Measurements from ENCODE around the gene PDE6C.

Gene PDE6C

GRCh38 chr10:93703066-93703465 lies 90.7 kb downstream of the PDE6C start:
- Histone ChIP-seq H3K4me1 (ENCODE audit: control insufficient read depth, insufficient read depth, low read length, poor library complexity, severe bottlenecking) (peaks cover 4% of the 10 kb centered on the region), H3K27ac (ENCODE audit: low read depth, low read length, severe bottlenecking) (peak overlapping the region; percentile 89), H3K36me3 (ENCODE audit: control insufficient read depth, insufficient read depth, low read length) (peaks cover 13% of the 10 kb centered on the region), H3K9me3 (ENCODE audit: control insufficient read depth, low read length) (no peaks in the 10 kb centered on the region), H3K4me3 (ENCODE audit: extremely low read depth, insufficient read depth, low read length, poor library complexity, severe bottlenecking) (peak overlapping the region; percentile 74)
- 70 to 74% methylated on average over 6 to 11 of the region's 12 CpGs for WGBS, 2 experiments (ENCODE audit: insufficient coverage in 2 of 2)

GRCh38 chr10:93703841-93704240 lies 91.5 kb downstream of the PDE6C start:
- Histone ChIP-seq H3K4me1 (ENCODE audit: control insufficient read depth, insufficient read depth, low read length, poor library complexity, severe bottlenecking) (peaks cover 4% of the 10 kb centered on the region), H3K4me3 (ENCODE audit: extremely low read depth, insufficient read depth, low read length, poor library complexity, severe bottlenecking) (no peak overlapping the region), H3K27ac (ENCODE audit: low read depth, low read length, severe bottlenecking) (no peak overlapping the region), H3K9me3 (ENCODE audit: control insufficient read depth, low read length) (no peaks in the 10 kb centered on the region), H3K36me3 (ENCODE audit: control insufficient read depth, insufficient read depth, low read length) (peaks cover 5% of the 10 kb centered on the region)
- WGBS, 2 experiments (ENCODE audit: insufficient coverage in 2 of 2), result no CpG with 5 or more reads among the region's 1 CpG

GRCh38 chr10:93704451-93704850 lies 92.1 kb downstream of the PDE6C start:
- Histone ChIP-seq H3K4me1 (ENCODE audit: control insufficient read depth, insufficient read depth, low read length, poor library complexity, severe bottlenecking) (peaks cover 4% of the 10 kb centered on the region), H3K27ac (ENCODE audit: low read depth, low read length, severe bottlenecking) (no peak overlapping the region), H3K36me3 (ENCODE audit: control insufficient read depth, insufficient read depth, low read length) (peaks cover under 1% of the 10 kb centered on the region), H3K4me3 (ENCODE audit: extremely low read depth, insufficient read depth, low read length, poor library complexity, severe bottlenecking) (no peak overlapping the region), H3K9me3 (ENCODE audit: control insufficient read depth, low read length) (no peaks in the 10 kb centered on the region)
- WGBS, 2 experiments (ENCODE audit: insufficient coverage in 2 of 2), result 88 to 90% methylated on average over 4 to 5 of the region's 5 CpGs

GRCh38 chr10:93707623-93708022 lies 95.3 kb downstream of the PDE6C start:
- Histone ChIP-seq H3K4me1 (ENCODE audit: control insufficient read depth, insufficient read depth, low read length, poor library complexity, severe bottlenecking) (peaks cover 17% of the 10 kb centered on the region), H3K27ac (ENCODE audit: low read depth, low read length, severe bottlenecking) (no peak overlapping the region), H3K36me3 (ENCODE audit: control insufficient read depth, insufficient read depth, low read length) (no peaks in the 10 kb centered on the region), H3K9me3 (ENCODE audit: control insufficient read depth, low read length) (no peaks in the 10 kb centered on the region), H3K4me3 (ENCODE audit: extremely low read depth, insufficient read depth, low read length, poor library complexity, severe bottlenecking) (no peak overlapping the region)

- H3K4me3 ChIP-seq (ENCODE audit: extremely low read depth, insufficient read depth, low read length, poor library complexity, severe bottlenecking), result no peak overlapping the region
- WGBS, 2 experiments (ENCODE audit: insufficient coverage in 2 of 2), result 92 to 94% methylated on average over 4 to 5 of the region's 5 CpGs
- H3K9me3 ChIP-seq (ENCODE audit: control insufficient read depth, low read length), result no peaks in the 10 kb centered on the region
- H3K27ac ChIP-seq (ENCODE audit: low read depth, low read length, severe bottlenecking), result peak overlapping the region; percentile 17
- H3K4me1 ChIP-seq (ENCODE audit: control insufficient read depth, insufficient read depth, low read length, poor library complexity, severe bottlenecking), result peaks cover 13% of the 10 kb centered on the region
- H3K36me3 ChIP-seq (ENCODE audit: control insufficient read depth, insufficient read depth, low read length), result no peaks in the 10 kb centered on the region
These were observed 98.1 kb downstream of the PDE6C start for GRCh38 chr10:93710333-93710909.

GRCh38 chr10:93711891-93712290 lies 99.6 kb downstream of the PDE6C start:
- Histone ChIP-seq H3K27ac (ENCODE audit: low read depth, low read length, severe bottlenecking) (no peak overlapping the region), H3K4me3 (ENCODE audit: extremely low read depth, insufficient read depth, low read length, poor library complexity, severe bottlenecking) (no peak overlapping the region), H3K36me3 (ENCODE audit: control insufficient read depth, insufficient read depth, low read length) (no peaks in the 10 kb centered on the region), H3K9me3 (ENCODE audit: control insufficient read depth, low read length) (no peaks in the 10 kb centered on the region), H3K4me1 (ENCODE audit: control insufficient read depth, insufficient read depth, low read length, poor library complexity, severe bottlenecking) (peaks cover 13% of the 10 kb centered on the region)
- WGBS, 2 experiments (ENCODE audit: insufficient coverage in 2 of 2), result 85 to 95% methylated on average over 3 of the region's 3 CpGs

- Histone ChIP-seq H3K4me1 (ENCODE audit: control insufficient read depth, insufficient read depth, low read length, poor library complexity, severe bottlenecking) (peaks cover 13% of the 10 kb centered on the region), H3K9me3 (ENCODE audit: control insufficient read depth, low read length) (no peaks in the 10 kb centered on the region), H3K36me3 (ENCODE audit: control insufficient read depth, insufficient read depth, low read length) (no peaks in the 10 kb centered on the region), H3K27ac (ENCODE audit: low read depth, low read length, severe bottlenecking) (no peak overlapping the region), H3K4me3 (ENCODE audit: extremely low read depth, insufficient read depth, low read length, poor library complexity, severe bottlenecking) (no peak overlapping the region)
- WGBS, 2 experiments (ENCODE audit: insufficient coverage in 2 of 2), result 86 to 93% methylated on average over 1 to 2 of the region's 2 CpGs
These were observed 100.3 kb downstream of the PDE6C start for GRCh38 chr10:93712593-93712992.

- Histone ChIP-seq H3K9me3 (ENCODE audit: control insufficient read depth, low read length) (no peaks in the 10 kb centered on the region), H3K4me3 (ENCODE audit: extremely low read depth, insufficient read depth, low read length, poor library complexity, severe bottlenecking) (no peak overlapping the region), H3K4me1 (ENCODE audit: control insufficient read depth, insufficient read depth, low read length, poor library complexity, severe bottlenecking) (peaks cover 12% of the 10 kb centered on the region), H3K27ac (ENCODE audit: low read depth, low read length, severe bottlenecking) (no peak overlapping the region), H3K36me3 (ENCODE audit: control insufficient read depth, insufficient read depth, low read length) (no peaks in the 10 kb centered on the region)
- 83 to 91% methylated on average over 2 of the region's 5 CpGs for WGBS, 2 experiments (ENCODE audit: insufficient coverage in 2 of 2)
These were observed 103.0 kb downstream of the PDE6C start for GRCh38 chr10:93715345-93715744.
